Transverse colon (tissue), 3 donors: Measurements from ENCODE around the gene RFX3.

Experiments used
- POLR2A ChIP-seq: fragments of 450-650 bp; IDR thresholded peaks from one replicate; pipeline ENCODE4 v1.6.1; 2016; ENCODE audit warnings: antibody characterized with exemption, mild to moderate bottlenecking, moderate library complexity
- TF ChIP-seq, protein P1 (sequence below), 5 experiments: fragments of 200-600 bp in 3 of 5; fragments of 450-650 bp in 2 of 5; sonication (generic) in 3 of 5; IDR thresholded peaks; 1 replicate in 2 of 5; 2 replicates in 3 of 5; pipeline ENCODE4 v1.5.1; 2016 to 2017; ENCODE audit warnings: antibody characterized with exemption in 5 of 5, inconsistent platforms in 3 of 5, mild to moderate bottlenecking in 2 of 5, moderate library complexity in 1 of 5

DNA sequence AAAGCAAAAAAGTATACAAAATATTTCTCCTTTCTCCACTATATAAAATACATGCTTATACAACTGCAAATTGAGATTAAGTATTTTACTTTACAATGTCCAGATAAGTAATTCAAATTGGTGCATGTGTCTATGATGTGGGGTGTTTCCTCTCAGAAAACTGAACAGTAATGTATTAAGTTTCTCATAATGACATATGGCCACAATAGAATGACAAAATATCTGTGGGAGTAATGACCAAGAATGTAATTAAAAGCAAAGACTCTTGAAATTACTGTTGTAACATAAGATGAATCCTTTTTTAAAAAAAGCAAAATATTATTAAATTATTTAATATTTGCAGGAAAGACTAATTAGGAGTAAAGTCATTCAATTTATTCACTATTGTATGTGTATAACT lies 155.1 kb downstream of the RFX3 start:
- no peak for TF ChIP-seq POLR2A
- TF ChIP-seq, protein P1, sequence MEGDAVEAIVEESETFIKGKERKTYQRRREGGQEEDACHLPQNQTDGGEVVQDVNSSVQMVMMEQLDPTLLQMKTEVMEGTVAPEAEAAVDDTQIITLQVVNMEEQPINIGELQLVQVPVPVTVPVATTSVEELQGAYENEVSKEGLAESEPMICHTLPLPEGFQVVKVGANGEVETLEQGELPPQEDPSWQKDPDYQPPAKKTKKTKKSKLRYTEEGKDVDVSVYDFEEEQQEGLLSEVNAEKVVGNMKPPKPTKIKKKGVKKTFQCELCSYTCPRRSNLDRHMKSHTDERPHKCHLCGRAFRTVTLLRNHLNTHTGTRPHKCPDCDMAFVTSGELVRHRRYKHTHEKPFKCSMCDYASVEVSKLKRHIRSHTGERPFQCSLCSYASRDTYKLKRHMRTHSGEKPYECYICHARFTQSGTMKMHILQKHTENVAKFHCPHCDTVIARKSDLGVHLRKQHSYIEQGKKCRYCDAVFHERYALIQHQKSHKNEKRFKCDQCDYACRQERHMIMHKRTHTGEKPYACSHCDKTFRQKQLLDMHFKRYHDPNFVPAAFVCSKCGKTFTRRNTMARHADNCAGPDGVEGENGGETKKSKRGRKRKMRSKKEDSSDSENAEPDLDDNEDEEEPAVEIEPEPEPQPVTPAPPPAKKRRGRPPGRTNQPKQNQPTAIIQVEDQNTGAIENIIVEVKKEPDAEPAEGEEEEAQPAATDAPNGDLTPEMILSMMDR (IDR thresholded peaks at IDR 0.05): no peak
